Bone marrow (tissue), 2 donors: ENCODE data around the gene COG2.
"Not testable (repeated sequence)": the region's sequence is repeated elsewhere in the genome, so short reads cannot be mapped to it uniquely, and the experiment has no call there.

Experiments used
- DNase-seq, 2 donors: peaks; one replicate each; lab custom pipeline; 2025; lab: John Stamatoyannopoulos, UW

COG2 gene, protein sequence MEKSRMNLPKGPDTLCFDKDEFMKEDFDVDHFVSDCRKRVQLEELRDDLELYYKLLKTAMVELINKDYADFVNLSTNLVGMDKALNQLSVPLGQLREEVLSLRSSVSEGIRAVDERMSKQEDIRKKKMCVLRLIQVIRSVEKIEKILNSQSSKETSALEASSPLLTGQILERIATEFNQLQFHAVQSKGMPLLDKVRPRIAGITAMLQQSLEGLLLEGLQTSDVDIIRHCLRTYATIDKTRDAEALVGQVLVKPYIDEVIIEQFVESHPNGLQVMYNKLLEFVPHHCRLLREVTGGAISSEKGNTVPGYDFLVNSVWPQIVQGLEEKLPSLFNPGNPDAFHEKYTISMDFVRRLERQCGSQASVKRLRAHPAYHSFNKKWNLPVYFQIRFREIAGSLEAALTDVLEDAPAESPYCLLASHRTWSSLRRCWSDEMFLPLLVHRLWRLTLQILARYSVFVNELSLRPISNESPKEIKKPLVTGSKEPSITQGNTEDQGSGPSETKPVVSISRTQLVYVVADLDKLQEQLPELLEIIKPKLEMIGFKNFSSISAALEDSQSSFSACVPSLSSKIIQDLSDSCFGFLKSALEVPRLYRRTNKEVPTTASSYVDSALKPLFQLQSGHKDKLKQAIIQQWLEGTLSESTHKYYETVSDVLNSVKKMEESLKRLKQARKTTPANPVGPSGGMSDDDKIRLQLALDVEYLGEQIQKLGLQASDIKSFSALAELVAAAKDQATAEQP

DNA sequence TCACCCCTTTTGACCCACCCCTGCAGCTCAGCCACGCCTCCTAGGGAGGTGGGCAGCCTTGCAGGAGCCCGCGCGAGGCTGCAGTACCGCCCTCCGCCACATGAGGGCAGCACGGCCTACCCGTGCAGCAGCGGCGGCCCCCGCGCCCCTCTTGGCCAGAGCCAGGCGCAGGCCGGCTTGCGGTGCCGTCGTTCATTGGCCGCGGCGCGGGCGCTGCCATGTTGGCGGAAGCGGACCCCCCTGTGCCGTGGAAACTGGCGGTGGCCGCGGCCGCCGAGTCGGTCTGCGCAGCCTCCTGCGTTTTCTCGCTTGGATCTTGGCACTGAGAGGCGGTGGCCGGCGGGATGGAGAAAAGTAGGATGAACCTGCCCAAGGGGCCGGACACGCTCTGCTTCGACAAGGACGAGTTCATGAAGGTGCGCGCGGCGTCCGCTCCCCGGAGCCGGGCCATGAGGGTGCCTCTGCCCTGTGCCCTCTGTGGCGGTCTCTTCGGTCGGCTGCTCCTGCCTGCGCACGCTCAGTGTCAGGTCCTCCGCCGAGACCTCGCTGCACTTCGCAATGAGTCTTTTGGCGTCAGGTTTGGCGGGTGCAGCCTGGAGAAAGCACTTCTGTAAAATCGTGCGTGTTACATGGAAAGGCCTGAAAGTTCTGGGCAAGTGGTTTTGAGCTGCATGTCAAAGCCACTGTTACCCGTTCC is at the start of gene COG2:
Gene COG2 (plus strand): TSS at position 219 of the 697 bp plus-strand sequence. CDS start 126 bp downstream, at position 345.
- peak; percentile 87 for DNase-seq

DNA sequence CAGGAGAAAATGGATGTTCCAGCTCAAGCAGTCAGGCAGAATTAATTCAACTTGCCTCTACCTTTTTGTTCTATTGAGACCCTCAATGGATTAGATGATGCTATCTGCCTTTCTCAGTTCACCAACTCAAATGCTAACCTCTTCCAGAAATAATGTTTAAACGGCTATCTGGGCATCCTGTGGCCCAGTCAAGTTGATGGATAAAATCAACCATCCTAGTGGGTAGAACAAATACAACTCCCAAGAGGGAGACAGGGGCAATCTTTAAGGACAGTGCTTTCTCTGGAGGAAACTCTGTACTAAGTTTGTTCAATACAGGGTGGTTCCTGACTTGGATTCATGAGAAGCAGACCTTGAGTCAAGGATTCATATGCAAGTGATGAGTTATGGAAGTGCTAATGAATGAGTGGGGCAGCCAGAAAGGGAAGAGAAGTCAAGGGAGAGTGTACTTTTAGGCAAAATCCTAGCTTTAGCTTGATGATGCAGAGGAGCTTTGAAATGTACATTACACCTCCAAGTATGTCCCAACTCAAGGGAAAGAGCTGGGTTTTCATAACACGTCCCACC is 49.4 kb upstream of the COG2 start:
- no peak for DNase-seq

DNA sequence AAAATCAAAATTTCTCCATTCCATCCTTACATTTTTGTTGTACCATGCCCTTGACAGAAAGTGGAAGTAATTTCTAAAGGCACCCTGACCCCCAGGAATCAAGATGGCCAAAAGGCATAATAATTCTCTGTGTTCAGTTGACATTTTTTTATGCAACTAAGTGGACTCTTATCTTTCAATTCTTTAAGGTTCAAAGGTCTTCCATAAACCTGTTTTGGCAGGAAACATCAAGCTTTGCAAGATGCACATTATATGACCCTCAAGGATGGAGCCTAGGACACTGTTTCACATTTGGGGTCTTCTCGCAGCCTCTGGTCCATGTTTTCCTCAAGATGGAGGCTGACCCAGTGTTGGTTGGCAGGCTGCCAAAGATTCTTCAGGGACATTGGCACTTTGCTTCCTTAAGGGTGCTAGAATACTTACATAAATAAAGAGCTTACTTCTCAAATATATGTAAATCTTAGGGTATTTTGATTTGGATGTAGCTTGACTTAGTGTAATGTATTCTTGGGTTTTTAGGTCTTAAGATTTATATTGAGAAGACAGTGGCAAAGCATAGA is 48.0 kb upstream of the COG2 start:
- no peak for DNase-seq

DNA sequence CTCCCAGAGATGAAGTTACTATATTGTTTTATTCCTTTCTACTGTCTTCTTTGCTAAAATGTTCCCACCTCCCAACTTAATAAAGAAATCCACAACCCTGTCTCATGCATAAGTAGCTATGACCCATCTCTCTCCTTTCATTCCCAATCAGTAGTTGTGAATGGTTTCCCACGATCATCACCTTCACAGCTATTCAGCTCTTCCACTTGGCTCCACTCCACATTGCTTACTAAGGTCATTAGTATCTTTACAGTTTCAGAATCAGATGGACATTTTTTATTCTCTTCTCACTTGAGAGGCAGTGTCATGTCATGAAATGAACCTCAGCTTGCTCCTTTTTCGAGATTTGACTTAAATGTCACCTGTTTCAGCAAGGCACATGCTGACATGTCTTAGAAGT is 47.1 kb upstream of the COG2 start:
- DNase-seq = no peak

DNA sequence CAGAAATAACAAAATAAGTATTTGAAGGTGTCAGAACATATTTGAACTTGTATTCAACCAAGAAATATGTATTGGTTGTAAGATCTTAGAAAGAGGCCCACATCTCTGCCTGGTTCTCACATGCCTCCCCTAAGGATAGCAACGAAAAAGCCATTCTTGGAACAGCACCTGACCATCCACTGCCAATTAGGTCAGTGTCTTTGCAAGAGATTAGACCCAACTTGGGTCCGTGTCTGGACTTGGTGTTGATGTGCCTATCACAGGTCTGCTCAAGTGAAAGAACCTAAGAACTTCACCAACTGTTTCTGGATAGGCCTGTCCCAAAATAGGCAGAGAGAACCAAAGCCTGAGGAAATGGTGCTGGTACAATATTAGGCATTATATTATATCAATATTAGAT is 46.0 kb upstream of the COG2 start:
- no peak for DNase-seq

DNA sequence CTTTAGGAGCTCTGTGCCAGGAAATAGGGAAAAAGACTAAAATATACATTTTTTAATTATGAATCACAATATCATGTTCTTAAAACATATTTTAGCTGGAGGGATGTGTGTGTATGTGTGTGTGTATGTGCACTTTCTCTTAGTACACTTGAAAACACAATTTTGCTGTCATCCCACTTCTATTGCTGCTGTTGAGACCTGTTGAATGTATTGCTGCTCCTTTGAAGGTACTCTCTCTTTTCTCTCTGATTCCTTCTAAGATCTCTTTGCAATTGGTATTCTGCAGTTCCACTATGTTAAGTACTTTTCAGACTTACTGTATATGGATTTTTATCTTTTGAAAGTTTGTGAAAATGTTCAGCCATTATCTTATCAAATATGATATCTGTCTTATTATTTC is 43.5 kb upstream of the COG2 start:
- no peak for DNase-seq

DNA sequence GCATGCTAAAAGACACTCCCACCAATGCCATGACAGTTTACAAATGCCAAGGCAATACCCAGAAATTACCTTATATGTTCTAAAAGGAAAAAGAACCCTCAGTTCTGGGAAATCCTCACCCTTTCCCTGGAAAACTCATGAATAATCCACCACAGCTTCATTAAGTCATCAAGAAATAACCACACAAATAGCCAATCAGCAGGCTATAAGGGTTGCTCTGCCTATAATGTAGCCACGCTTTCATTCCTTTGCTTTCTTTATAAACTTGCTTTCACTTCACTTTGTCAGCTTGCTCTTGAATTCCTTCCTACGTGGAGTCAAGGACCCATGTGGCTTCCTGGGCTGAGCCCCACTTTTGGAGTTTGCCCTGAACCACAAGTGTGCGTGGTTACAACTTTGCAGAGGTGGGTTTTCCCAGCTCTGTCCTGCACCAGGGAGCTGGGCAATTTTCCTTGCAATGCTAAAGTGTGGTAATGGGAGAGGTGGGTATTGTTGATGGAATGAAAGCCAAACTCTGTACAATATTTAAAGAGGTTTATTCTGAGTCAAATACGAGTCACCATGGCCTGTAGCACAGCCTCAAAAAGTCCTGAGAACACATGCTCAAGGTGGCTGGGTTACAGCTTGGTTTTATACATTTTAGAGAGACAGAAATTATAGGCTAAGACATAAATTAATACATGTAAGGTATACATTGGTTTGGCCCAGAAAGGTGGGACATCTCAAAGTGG is 42.2 kb upstream of the COG2 start:
- DNase-seq = no peak

DNA sequence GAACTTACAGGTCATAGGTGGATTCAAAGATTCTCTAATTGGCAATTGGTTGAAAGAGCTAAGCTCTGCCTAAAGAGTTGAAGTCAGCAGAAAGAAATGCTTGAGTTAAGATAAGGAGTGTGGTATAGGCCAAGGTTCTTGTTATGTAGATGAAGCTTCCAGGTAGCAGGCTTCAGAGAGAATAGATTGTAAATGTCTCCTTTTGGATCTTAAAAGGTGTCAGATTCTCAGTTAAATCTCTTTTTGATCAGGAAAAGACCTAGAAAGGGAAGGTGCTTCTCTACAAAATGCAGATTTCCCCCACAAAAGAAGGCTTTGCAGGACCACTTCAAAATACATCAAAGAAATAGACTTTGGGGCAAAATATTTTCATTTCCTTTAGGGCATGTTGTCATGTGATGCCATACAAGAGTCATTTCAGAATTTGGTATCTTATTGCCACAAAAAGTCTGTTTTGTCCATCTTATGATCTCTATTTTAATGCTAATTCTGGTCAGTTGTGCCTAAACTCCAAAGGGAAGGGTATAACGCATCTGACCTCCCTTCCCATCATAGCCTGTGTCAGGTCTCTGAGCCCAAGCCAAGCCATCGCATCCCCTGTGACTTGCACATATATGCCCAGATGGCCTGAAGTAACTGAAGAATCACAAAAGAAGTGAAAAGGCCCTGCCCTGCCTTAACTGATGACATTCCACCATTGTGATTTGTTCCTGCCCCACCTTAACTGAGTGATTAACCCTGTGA is 41.5 kb upstream of the COG2 start:
- DNase-seq = not testable (repeated sequence)

DNA sequence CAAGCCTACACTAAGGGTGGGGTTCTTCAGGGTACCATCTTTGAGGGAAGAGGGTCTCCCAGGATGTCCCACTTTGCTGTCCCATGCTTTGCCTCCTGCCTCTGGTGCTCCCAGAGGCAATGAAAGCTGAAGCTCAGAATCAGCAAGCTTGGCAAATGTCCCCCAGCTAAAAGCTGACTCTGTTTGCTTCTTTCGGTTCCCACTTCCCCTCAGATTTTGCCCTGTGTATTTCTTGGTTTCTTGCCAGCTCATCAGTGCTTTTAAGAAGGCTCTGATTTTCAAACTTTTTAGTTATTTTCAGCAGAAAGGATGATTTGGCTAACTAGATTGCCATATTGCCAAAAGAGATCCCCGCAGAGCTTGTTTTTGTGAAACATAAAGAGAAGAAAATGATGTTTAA is 33.1 kb upstream of the COG2 start:
- DNase-seq = no peak

DNA sequence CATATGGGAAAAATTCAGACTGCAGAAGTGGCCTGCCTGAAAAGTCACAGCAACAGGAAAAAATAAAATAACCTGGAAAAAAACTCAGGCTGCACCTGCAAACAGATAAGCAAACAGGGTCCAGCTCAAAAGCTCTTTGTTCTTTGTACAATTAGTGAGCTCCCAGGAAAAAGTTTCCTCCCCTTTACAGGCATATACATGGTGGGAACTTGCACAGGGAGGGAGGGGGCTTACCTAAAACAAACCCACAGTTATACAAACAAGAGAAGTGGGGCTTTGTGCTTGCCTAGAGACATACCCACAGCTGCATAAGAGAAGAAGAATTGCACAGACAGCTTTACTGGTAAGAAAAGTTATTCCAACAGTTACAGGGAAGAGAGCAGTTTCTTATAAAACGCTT is 31.7 kb upstream of the COG2 start:
- no peak for DNase-seq

DNA sequence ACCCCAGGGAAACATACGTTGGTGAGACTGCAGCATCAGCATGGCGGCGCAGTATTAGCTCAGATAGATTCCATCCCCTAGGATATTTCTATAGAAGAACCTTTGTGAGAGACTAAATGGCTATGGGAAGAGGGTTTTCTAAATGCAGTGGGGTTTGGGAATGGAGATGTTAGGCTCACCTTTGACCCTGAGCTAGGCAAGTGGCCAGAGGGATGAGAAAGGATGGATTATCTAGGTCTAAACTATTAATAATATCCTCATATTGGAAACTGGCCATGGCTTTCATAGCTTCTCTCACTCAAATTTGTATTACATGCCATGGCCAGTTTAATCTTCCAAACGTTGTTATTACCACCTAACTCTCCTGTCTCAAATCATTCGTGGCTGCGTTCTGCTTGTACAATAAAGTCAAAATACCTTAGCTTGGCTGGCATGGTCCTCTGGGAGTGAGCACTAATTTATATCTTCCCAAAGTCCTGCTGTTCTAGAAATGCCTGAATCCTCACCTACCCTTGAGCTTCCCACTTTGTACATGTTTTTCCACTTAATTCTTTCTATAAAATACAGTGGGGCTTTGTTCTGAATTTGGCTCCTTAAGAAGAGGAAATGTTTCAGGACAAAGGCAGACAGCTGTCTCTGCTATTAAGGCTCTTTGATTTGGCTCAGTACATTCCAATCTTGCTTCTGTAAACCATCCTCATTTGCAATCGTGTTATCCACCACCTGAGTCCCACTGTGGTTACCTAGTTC is 31.0 kb upstream of the COG2 start:
- DNase-seq = no peak

DNA sequence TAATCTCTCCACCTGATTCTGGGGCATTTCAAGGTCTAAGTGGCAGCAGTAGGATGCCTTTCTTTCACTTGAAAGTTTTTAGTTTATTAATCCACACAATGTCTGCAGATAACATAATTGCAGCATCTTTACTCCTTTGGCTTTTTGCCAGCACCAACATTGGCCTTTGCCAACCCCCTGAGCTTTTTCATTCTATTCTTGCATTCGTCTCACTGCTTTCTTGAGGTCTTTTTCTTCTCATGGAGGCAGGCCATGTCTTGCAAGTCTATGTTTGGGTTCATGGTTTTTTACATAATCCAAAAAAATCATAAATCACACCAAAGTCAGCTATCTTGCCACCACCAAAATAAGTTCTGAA is 30.4 kb upstream of the COG2 start:
- DNase-seq = no peak

DNA sequence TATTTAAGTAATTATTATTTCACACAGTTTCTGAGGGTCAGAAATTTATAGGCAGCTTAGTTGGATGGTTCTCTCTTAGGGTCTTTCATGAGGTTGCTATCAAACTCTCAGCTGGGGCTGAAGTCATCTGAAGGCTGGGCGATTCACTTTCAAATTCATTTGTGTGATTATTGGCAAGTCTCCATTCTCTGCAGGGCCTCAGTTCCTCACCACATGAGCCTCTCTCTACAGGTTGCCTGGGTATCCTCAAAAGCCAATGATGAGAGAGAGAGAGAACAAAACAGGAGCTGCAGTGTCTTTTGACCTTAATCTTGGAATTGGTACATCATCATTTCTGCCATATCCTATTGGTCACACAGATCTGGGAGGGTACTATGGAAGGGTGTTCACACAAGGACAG is 29.6 kb upstream of the COG2 start:
- DNase-seq = no peak

DNA sequence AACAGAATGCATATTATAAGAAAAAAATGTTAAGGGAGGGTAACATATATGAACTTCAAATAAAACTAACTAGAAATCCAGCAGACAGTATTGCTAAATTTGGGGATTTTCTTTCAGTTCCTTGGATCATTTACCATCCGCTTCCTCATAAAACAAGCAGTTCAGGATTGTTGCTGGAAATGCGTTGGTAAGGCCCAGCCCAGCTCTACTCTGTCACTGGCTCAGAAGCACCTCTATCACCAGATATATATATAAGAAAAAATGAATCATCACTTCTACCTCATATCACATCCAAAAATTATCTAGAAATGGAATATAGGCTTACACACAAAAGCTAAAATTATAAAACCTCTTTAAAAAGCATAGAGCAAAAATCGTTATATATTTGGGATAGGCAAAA is 28.2 kb upstream of the COG2 start:
- no peak for DNase-seq

DNA sequence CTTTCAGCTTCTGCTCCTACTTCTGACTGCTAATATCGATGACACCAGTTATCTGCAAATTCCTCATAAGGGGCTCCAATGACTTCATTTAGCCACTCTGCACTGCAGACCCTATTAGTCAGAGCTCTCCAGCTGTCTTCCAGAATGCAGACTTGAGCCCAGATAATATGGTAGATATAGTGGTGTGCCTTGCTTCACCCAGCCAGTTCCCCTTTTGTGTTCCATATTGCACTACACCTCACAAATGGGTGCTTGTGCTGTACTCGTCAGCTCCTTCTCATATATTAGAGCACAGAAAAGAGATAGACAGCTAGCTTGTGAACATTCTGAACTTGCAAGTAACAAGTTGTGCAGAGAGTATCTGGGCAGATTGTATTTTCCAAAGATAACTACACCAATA is 23.7 kb upstream of the COG2 start:
- no peak for DNase-seq

DNA sequence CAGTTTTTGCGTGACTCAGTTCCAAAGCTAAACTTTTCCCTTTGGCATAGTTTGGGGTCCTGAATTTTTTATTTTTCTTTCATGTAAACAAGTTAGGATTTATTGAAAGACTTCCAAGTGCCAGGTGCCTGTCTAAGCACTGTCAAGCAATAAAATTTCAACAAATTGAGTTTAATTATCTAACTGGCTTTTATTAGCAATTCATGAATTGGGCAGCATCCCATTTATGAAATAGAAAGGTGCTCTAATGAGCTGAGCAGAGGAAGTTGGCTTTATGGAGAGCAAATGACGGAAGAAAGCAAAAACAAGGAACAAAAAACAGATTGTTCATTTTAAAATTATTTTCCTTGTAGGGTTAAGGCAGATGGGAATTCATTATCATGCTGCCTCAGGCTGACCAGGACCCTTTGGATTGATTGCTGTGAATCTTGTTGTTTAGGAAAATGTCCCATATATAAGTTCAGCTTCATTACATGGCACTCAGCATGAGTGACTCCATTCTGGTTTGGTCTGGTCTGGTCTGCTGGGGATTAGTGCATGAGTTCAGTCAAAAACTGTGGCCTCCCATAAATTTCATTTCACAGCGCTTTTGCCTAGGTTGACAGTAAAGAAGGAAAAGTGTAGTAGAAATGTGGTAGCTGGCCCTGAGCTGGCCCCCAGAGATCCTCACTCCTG is 21.5 kb upstream of the COG2 start:
- DNase-seq = no peak

DNA sequence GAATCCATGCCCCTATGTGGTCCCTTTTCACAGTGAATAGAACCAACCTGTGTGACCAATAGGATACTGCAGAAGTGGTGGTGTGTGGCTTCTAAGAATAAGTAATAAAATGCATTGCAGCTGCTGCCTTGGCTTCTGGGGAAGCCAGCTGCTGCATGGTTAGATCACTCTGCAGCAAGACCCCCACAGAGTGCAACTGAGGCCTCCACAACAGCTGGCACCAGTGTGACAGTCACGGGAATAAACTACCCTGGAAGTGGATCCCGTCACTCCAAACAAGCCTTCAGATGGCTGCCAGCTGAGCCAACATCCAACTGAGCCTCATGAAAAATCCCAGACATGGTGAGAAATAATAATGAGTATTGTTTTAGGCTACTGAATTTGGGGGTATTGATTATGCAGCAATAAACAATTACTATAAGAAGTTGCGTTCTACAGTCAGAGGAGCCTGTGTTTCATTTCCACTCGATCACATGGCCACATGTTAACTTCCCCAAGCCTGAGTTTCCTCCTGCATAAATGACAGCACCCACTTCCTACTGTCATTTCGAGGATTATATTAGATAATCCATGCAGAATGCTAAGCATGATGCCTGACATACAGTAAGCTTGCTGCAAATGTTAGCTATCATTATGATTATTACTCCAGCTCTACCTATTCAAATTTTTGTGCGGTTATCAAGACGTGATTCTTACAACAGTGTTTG is 20.8 kb upstream of the COG2 start:
- no peak for DNase-seq

DNA sequence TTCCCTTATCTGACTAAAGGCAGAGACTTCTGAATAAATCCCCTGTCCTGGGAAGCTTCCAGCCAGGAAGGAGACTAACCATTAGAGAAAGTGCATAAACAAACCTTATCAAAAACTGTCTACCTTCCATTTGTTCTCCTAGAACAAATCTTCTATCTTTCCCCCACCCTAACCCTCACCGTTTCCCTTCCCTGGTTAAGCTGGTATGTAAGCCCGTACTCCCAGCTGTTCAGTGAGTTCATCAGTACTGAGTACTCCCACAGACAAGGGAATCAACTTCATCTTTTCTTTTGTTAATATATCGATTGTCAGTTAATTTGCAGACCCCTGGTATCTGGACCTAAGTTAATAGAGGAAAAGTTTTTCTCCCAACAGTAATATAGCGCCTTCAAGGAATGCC is 20.1 kb upstream of the COG2 start:
- DNase-seq = no peak

DNA sequence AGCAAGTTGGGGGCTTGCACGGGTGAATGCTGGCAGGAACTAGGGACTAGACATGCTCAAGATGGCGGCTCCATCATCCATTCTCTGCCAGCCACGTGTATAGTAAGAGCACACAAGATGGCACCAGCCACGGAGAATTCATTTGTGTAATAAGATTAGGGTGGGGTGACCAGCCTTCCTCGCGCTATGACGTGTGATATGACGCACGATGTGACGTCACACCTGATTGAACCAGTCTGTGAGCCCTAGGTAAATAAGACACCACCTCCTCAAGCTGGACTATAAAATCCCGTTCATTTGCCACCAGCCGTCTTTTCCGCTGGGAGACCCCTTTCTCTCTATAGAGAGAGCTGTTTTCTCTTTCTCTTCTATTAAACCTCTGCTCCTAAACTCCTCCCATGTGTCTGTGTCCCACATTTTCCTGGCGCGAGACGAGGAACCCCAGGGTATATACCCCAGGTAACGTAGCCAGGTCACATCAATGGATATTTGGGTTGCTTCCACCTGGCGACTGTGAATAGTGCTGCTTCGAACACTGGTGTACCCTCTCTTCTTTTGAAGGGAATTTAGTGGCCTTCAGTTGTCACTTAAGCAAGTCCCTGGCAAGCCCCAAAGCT is 18.1 kb upstream of the COG2 start:
- no peak for DNase-seq
